SK-N-SH (cell line): ENCODE results near the gene BRD9.
"Not testable (repeated sequence)": the region's sequence is repeated elsewhere in the genome, so short reads cannot be mapped to it uniquely, and the experiment has no call there.

Experiments
- CTCF ChIP-seq: fragments of 200-600 bp; sonication (generic); IDR thresholded peaks from 2 replicates; pipeline ENCODE4 v1.6.1; 2017; ENCODE audit warnings: antibody characterized with exemption, mild to moderate bottlenecking, moderate library complexity
- EZH2phosphoT487 ChIP-seq: fragments of 200-600 bp; sonication (generic); IDR thresholded peaks from 2 replicates; pipeline ENCODE4 v1.6.1; 2017; ENCODE audit warnings: low read depth, mixed run types, mild to moderate bottlenecking, antibody characterized with exemption, moderate library complexity, borderline replicate concordance
- POLR2AphosphoS5 ChIP-seq: IDR thresholded peaks from 2 replicates; pipeline ENCODE4 v1.6.1; 2012; ENCODE audit warnings: low read depth, low read length
- RCOR1 ChIP-seq: fragments of 150-350 bp; IDR thresholded peaks from 2 replicates; pipeline ENCODE4 v1.6.1; 2017; ENCODE audit warnings: antibody characterized with exemption, low read length
- USF2 ChIP-seq: fragments of 150-350 bp; IDR thresholded peaks from 2 replicates; pipeline ENCODE4 v1.6.1; 2017; ENCODE audit warnings: antibody characterized with exemption, low read length, low read depth, borderline replicate concordance

- TF ChIP-seq RCOR1, POLR2AphosphoS5, CTCF, EZH2phosphoT487, USF2: not testable (repeated sequence)
Measured at GRCh38 chr5:844426-844825, 48.2 kb downstream of the BRD9 start.
